H1 (cell line): ENCODE data around the gene MFAP3L. TPM values are rescaled to one million over a fixed set of nuclear protein-coding genes. Genes with fewer than 3 reads are reported as not detected.

Experiments
- CTCF ChIA-PET: fragments of 300-600 bp; sonication (Branson Sonifier 250); formaldehyde crosslinking; loops from one replicate; lab custom pipeline; 2021; ENCODE audit not compliant: partially characterized antibody; lab: Charles Lee
- POLR2A ChIA-PET: fragments of 300-600 bp; sonication (Branson Sonifier 250); formaldehyde crosslinking; loops from one replicate; lab custom pipeline; 2021; ENCODE audit warnings: inconsistent platforms; ENCODE audit not compliant: partially characterized antibody; lab: Charles Lee
- DNase-seq, 2 experiments: peaks; one replicate each; pipeline versions ENCODE4 v3.0.0 to v3.0.0-alpha.2; 2010 to 2022; ENCODE audit warnings: low spot score in 2 of 2, low read depth in 1 of 2, mixed read lengths in 1 of 2
- FAIRE-seq: peaks from 2 replicates; lab custom pipeline; 2011; peaks lifted over from hg19 to GRCh38; lab: Jason Lieb, UNC
- H2AFZ ChIP-seq: 2 replicates; pipeline ENCODE4 v1.8.1; 2012; ENCODE audit warnings: low read length, inconsistent platforms
- H2AK5ac ChIP-seq: 2 replicates; pipeline ENCODE4 v1.6.1; 2013; ENCODE audit warnings: low read depth, low read length
- H2BK120ac ChIP-seq: replicated peaks from 2 replicates; pipeline ENCODE3; 2013; ENCODE audit warnings: low read depth, low read length, inconsistent platforms
- H2BK12ac ChIP-seq: 2 replicates; pipeline ENCODE4 v1.6.1; 2013; ENCODE audit warnings: low read depth, low read length
- H2BK15ac ChIP-seq: 2 replicates; pipeline ENCODE4 v1.6.1; 2013; ENCODE audit warnings: low read length
- H2BK20ac ChIP-seq: 2 replicates; pipeline ENCODE4 v1.6.1; 2013; ENCODE audit warnings: low read length
- H2BK5ac ChIP-seq: 2 replicates; pipeline ENCODE4 v1.6.1; 2013; ENCODE audit warnings: low read depth, low read length
- H3K14ac ChIP-seq: 2 replicates; pipeline ENCODE4 v1.6.1; 2013; ENCODE audit warnings: inconsistent platforms; ENCODE audit not compliant: insufficient read length
- H3K18ac ChIP-seq: 2 replicates; pipeline ENCODE4 v1.6.1; 2013; ENCODE audit warnings: low read length; ENCODE audit errors: extremely low read depth
- H3K23ac ChIP-seq: 2 replicates; pipeline ENCODE4 v1.6.1; 2013; ENCODE audit warnings: inconsistent platforms; ENCODE audit not compliant: insufficient read length
- H3K23me2 ChIP-seq: 2 replicates; pipeline ENCODE4 v1.6.1; 2013; ENCODE audit warnings: low read depth, low read length
- H3K27ac ChIP-seq: 2 replicates; pipeline ENCODE4 v1.6.1; 2011; ENCODE audit warnings: low read depth, low read length, inconsistent platforms
- H3K27me3 ChIP-seq, 4 experiments: replicated peaks in 1 of 4; 1 replicate in 1 of 4; 2 replicates in 3 of 4; pipeline versions ENCODE4 v1.6.1 to v1.8.1; 2011 to 2013; ENCODE audit warnings: low read length in 3 of 4, mild to moderate bottlenecking in 3 of 4, inconsistent platforms in 2 of 4, mixed read lengths in 2 of 4, moderate library complexity in 1 of 4; ENCODE audit not compliant: control insufficient read depth in 3 of 4, insufficient read depth in 3 of 4; ENCODE audit errors: extremely low read depth in 1 of 4
- H3K36me3 ChIP-seq, 4 experiments: 2 replicates each; pipeline versions ENCODE4 v1.6.1 to v1.8.1; 2011 to 2013; ENCODE audit warnings: mild to moderate bottlenecking in 4 of 4, low read length in 3 of 4, moderate library complexity in 2 of 4, control low read depth in 1 of 4, inconsistent platforms in 1 of 4; ENCODE audit not compliant: insufficient read depth in 4 of 4, control insufficient read depth in 2 of 4
- H3K4ac ChIP-seq: replicated peaks from 2 replicates; pipeline ENCODE3; 2013; ENCODE audit warnings: low read length, low read depth, mixed read lengths, inconsistent platforms; ENCODE audit not compliant: insufficient read length
- H3K4me1 ChIP-seq, 4 experiments: replicated peaks in 1 of 4; 1 replicate in 1 of 4; 2 replicates in 3 of 4; pipeline versions ENCODE4 v1.6.1 to v1.8.1; 2011 to 2013; ENCODE audit warnings: low read length in 3 of 4, inconsistent platforms in 2 of 4, mixed read lengths in 1 of 4; ENCODE audit not compliant: insufficient read depth in 4 of 4, control insufficient read depth in 3 of 4
- H3K4me2 ChIP-seq, 2 experiments: 2 replicates each; pipeline versions ENCODE4 v1.6.1 to v1.8.1; 2011 to 2013; ENCODE audit warnings: low read depth in 2 of 2, low read length in 2 of 2, control low read depth in 1 of 2, inconsistent platforms in 1 of 2, mild to moderate bottlenecking in 1 of 2; ENCODE audit not compliant: insufficient read depth in 1 of 2
- H3K4me3 ChIP-seq, 4 experiments: fragments of 200-600, 300-600 bp in 1 of 4; sonication (generic), shearing (Covaris generic), sonication (Bioruptor Twin) in 1 of 4; 2 replicates each; pipeline versions ENCODE4 v1.5.1 to v1.8.1; 2011 to 2016; ENCODE audit warnings: low read length in 4 of 4, low read depth in 3 of 4, control low read depth in 2 of 4, inconsistent platforms in 2 of 4, mild to moderate bottlenecking in 2 of 4, mixed read lengths in 1 of 4, moderate library complexity in 1 of 4; ENCODE audit not compliant: insufficient read depth in 2 of 4; ENCODE audit errors: extremely low read depth in 1 of 4
- H3K56ac ChIP-seq: replicated peaks from 2 replicates; pipeline ENCODE3; 2013; ENCODE audit warnings: low read depth, mild to moderate bottlenecking, mixed read lengths, low read length, inconsistent platforms; ENCODE audit not compliant: insufficient read length
- H3K79me1 ChIP-seq: 2 replicates; pipeline ENCODE4 v1.6.1; 2013; ENCODE audit warnings: low read depth, low read length, control low read depth
- H3K79me2 ChIP-seq, 2 experiments: 2 replicates each; pipeline versions ENCODE4 v1.6.1 to v1.8.1; 2012 to 2013; ENCODE audit warnings: low read length in 2 of 2, mild to moderate bottlenecking in 2 of 2, inconsistent platforms in 1 of 2; ENCODE audit not compliant: insufficient read depth in 2 of 2, control insufficient read depth in 1 of 2
- H3K9ac ChIP-seq, 4 experiments: replicated peaks in 1 of 4; 1 replicate in 1 of 4; 2 replicates in 3 of 4; pipeline versions ENCODE4 v1.6.1 to v1.8.1; 2011 to 2013; ENCODE audit warnings: low read depth in 3 of 4, low read length in 3 of 4, control low read depth in 2 of 4, mild to moderate bottlenecking in 2 of 4, moderate library complexity in 2 of 4, inconsistent platforms in 1 of 4; ENCODE audit errors: extremely low read depth in 1 of 4
- H3K9me3 ChIP-seq, 2 experiments: 2 replicates each; pipeline versions ENCODE4 v1.6.1 to v1.8.1; 2012 to 2013; ENCODE audit warnings: mild to moderate bottlenecking in 2 of 2, moderate library complexity in 2 of 2, control low read depth in 1 of 2, inconsistent platforms in 1 of 2, low read depth in 1 of 2, low read length in 1 of 2, mixed read lengths in 1 of 2; ENCODE audit not compliant: insufficient read depth in 2 of 2
- H4K20me1 ChIP-seq, 2 experiments: replicated peaks in 1 of 2; 2 replicates each; pipeline versions ENCODE3 to v1.8.1; 2011 to 2013; ENCODE audit warnings: inconsistent platforms in 2 of 2, low read length in 2 of 2, mild to moderate bottlenecking in 1 of 2; ENCODE audit not compliant: insufficient read depth in 2 of 2, control insufficient read depth in 1 of 2
- H4K5ac ChIP-seq: 2 replicates; pipeline ENCODE4 v1.6.1; 2013; ENCODE audit warnings: low read length, low read depth, mixed read lengths, inconsistent platforms; ENCODE audit not compliant: insufficient read length
- H4K8ac ChIP-seq: 2 replicates; pipeline ENCODE4 v1.8.0; 2013; ENCODE audit warnings: mild to moderate bottlenecking, moderate library complexity, low read length, inconsistent platforms; ENCODE audit not compliant: insufficient read depth; ENCODE audit errors: extremely low read depth
- H4K91ac ChIP-seq: replicated peaks from 2 replicates; pipeline ENCODE3; 2013; ENCODE audit warnings: low read length, mixed read lengths, inconsistent platforms; ENCODE audit not compliant: insufficient read length
- CEBPB ChIP-seq: IDR thresholded peaks from 2 replicates; pipeline ENCODE4 v1.6.1; 2012; ENCODE audit warnings: low read depth, low read length
- EZH2 ChIP-seq: fragments of 200-600 bp; sonication (generic); IDR thresholded peaks from 2 replicates; pipeline ENCODE4 v1.7.1; 2012; ENCODE audit warnings: low read depth, mild to moderate bottlenecking, moderate library complexity, low read length, inconsistent platforms; ENCODE audit not compliant: severe bottlenecking
- FOSL1 ChIP-seq: IDR thresholded peaks from 2 replicates; pipeline ENCODE4 v1.6.1; 2011; ENCODE audit warnings: mild to moderate bottlenecking, low read depth, low read length, moderate library complexity; ENCODE audit not compliant: insufficient read depth
- POU5F1 ChIP-seq: IDR thresholded peaks from 2 replicates; pipeline ENCODE4 v1.6.1; 2011; ENCODE audit warnings: low read depth, mild to moderate bottlenecking, low read length, moderate library complexity
- RNF2 ChIP-seq: fragments of 200-900, 300-1000 bp; sonication (generic); IDR thresholded peaks from 2 replicates; pipeline ENCODE4 v1.7.1; 2016; ENCODE audit warnings: borderline replicate concordance, low read depth, mild to moderate bottlenecking, antibody characterized with exemption, low read length; ENCODE audit not compliant: poor library complexity, severe bottlenecking; ENCODE audit errors: missing control alignments
- SIN3A ChIP-seq, 2 experiments: IDR thresholded peaks in 1 of 2; conservative IDR thresholded peaks in 1 of 2; 2 replicates each; pipeline ENCODE4 v1.6.1; 2011 to 2012; ENCODE audit warnings: low read length in 2 of 2, improper control_type of control experiment in 1 of 2, low read depth in 1 of 2, mild to moderate bottlenecking in 1 of 2
- ZNF274 ChIP-seq: IDR thresholded peaks from 2 replicates; pipeline ENCODE4 v1.7.0; 2012; ENCODE audit warnings: low read length, borderline replicate concordance; ENCODE audit errors: extremely low read depth
- WGBS, 2 experiments: shearing (Covaris generic) in 1 of 2; methylation state at CpG; one replicate each; pipeline versions ENCODE4 v1.1.6 to v1.1.7; 2013 to 2015; ENCODE audit warnings: low lambda C conversion rate in 2 of 2, mixed read lengths in 2 of 2, inconsistent platforms in 1 of 2, low coverage in 1 of 2, missing lambda C conversion rate in 1 of 2; ENCODE audit not compliant: insufficient replicate concordance in 2 of 2, insufficient coverage in 1 of 2, insufficient read length in 1 of 2; ENCODE audit errors: extremely low coverage in 1 of 2, missing lambda C conversion rate in 1 of 2; 5-methylcytosine and 5-hydroxymethylcytosine counted together
- long read RNA-seq, 2 experiments: library from RNA in 1 of 2; library from capped mRNA in 1 of 2; stranded (forward); transcript quantifications; one replicate each; pipeline ENCODE4 v2.0.0, GENCODE V29; 2021; ENCODE audit warnings: inconsistent platforms in 1 of 2
- polyA minus RNA-seq, 3 experiments: library from RNA; depleted of rRNA, polyadenylated mRNA; stranded (reverse); fragments of >200 nt; gene quantifications; 1 replicate in 2 of 3; 2 replicates in 1 of 3; pipeline ENCODE4 v1.2.3, GENCODE V29; 2011
- polyA plus RNA-seq, 7 experiments: library from polyadenylated mRNA; depleted of rRNA in 3 of 7; stranded (reverse) in 5 of 7; unstranded in 2 of 7; fragments of >200 nt in 5 of 7; fragments of 200-250 nt in 2 of 7; gene quantifications; 1 replicate in 5 of 7; 2 replicates in 1 of 7; 4 replicates in 1 of 7; pipeline versions ENCODE4 v1.2.1 to v1.2.3, GENCODE V29; 2011 to 2013; ENCODE audit warnings: missing spikeins in 2 of 7, mixed read lengths in 2 of 7
- total RNA-seq: library from RNA; stranded (reverse); fragmentation: NEBNext Ultra II Directional; extraction: Animal tissue kit (Norgen Biotek cat#: 25700); gene quantifications from 2 replicates; pipeline ENCODE4 v1.2.1, GENCODE V29; 2021

Gene MFAP3L
- total RNA-seq (9.8 and 13.9 TPM in 2 replicates), polyA plus RNA-seq (2011; rRNA removed) (5.8 and 7.0 TPM in 2 replicates), polyA minus RNA-seq (2011; rRNA and poly(A)+ RNA removed) (38.2 and 57.2 TPM in 2 replicates)
- polyA plus RNA-seq (2011; cell fraction: cytosol; rRNA removed) = 5.0 TPM
- polyA plus RNA-seq (2011; cell fraction: nucleus; rRNA removed) = 8.0 TPM
- 3.9 to 7.4 TPM (median 6.2 TPM) in 4 replicates for polyA plus RNA-seq (2012, experiment 1 of 2)
- 0.52 TPM for polyA plus RNA-seq (2012, experiment 2 of 2)
- polyA plus RNA-seq (2013, experiment 1 of 2) = 5.4 TPM
- polyA plus RNA-seq (2013, experiment 2 of 2) = 5.9 TPM
- polyA minus RNA-seq (2011; cell fraction: cytosol; rRNA and poly(A)+ RNA removed) = 6.5 TPM
- 29.4 TPM for polyA minus RNA-seq (2011; cell fraction: nucleus; rRNA and poly(A)+ RNA removed)
- long read RNA-seq, experiment 1, partial matches to known transcripts = 0 of 9 reads
- long read RNA-seq, experiment 1, other reads (novel, unspliced or antisense) = 8 of 9 reads
- long read RNA-seq, experiment 2, partial matches to known transcripts = 0 of 2 reads
- long read RNA-seq, experiment 2, other reads (novel, unspliced or antisense) = 2 of 2 reads

DNA sequence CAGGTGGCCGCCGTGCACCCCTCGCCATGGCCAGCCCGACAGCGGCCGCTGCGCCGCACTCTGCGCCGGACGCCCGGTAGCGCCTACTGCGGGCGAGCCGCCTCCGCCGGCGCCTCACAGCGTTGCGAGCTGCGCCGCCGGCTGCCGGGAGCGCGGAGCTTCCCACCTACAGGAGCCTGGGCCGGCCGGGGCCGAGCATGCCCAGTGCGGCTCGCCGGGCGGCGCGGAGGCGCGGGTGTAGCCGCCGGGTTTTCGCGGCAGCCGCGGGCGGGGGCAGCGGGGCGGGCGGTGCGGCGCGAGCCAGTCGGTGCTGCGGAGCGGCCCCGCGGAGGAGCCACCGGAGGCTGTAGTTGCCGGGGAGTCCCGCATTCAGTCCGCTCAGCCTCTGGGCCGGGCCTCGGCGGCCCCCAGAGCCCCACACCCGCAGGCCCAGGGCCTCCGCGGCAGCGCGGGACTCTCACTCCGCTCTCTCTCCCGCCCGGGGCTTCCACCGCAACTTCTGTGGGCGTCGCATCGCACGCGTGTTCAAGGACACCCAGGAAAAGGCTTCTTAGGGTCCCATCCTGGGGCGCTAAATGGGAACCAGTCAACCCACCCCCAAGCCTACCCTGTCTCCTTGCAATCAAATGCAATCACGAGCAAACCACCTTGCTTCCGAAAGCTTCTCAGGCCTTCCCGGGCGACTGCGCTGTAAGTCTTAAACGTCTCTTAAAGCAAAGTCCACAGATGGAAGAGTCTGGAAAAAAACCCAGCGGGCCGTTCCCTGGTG, at the start of gene MFAP3L:
TSS of gene MFAP3L (minus strand) at position 143 of the 769 bp plus-strand sequence. CDS start 20,518 bp downstream, outside the sequence.
- no peak within 1 kb of the TSS for H3K23ac ChIP-seq
- peak within 1 kb of the TSS; percentile 19 for H3K56ac ChIP-seq
- peak within 1 kb of the TSS; percentile 94; the same call in 1 of the 2 replicates for H2AFZ ChIP-seq
- no peak within 1 kb of the TSS for H2BK20ac ChIP-seq
- H3K4me3 ChIP-seq = peak within 1 kb of the TSS; percentile 71 to 98 (median 78)
- peak; percentile 70 to 89 for DNase-seq
- 1% methylated on average over 58 of the region's 86 CpGs; no CpG with 5 or more reads in 1 of the 2 experiments for WGBS, 2 experiments
- CTCF ChIA-PET = interaction anchor here (1.1 to 6.5 kb wide), 3 partner anchors 14 to 216 kb away, joined by 3 to 39 read pairs (median 10); no protein-coding TSS in a partner anchor
- 0 out of 2 replicates have a peak within 1 kb of the TSS, but pooled peaks have one; percentile 32 for H2BK5ac ChIP-seq
- H3K14ac ChIP-seq = no peak within 1 kb of the TSS
- no peaks in the 10 kb centered on the region for H3K79me2 ChIP-seq
- H3K23me2 ChIP-seq = peaks cover 9% of the 10 kb centered on the region; the same call in 1 of the 2 replicates
- H4K91ac ChIP-seq = peak within 1 kb of the TSS; percentile 56
- peak within 1 kb of the TSS; percentile 88 for H4K8ac ChIP-seq
- POLR2A ChIA-PET = interaction anchor here (1.0 to 1.4 kb wide), 6 partner anchors 14 to 224 kb away, joined by 3 to 4 read pairs (median 3); partner anchors contain the start of gene AADAT
- H4K5ac ChIP-seq = peak within 1 kb of the TSS; percentile 90
- H4K20me1 ChIP-seq = no peaks in the 10 kb centered on the region
- no peak for FAIRE-seq
- H3K36me3 ChIP-seq = no peaks in the 10 kb centered on the region
- H3K27ac ChIP-seq = peak within 1 kb of the TSS; percentile 43
- no peak within 1 kb of the TSS for H2BK120ac ChIP-seq
- H3K27me3 ChIP-seq = peaks cover 4 to 29% (median 22%) of the 10 kb centered on the region in 4 experiments
- H3K9me3 ChIP-seq = no peaks in the 10 kb centered on the region
- H3K4me2 ChIP-seq = peak within 1 kb of the TSS; percentile 67 to 92
- H2BK15ac ChIP-seq = no peak within 1 kb of the TSS
- H2BK12ac ChIP-seq = no peak within 1 kb of the TSS
- peak within 1 kb of the TSS; percentile 27 for H3K4ac ChIP-seq
- H3K9ac ChIP-seq = peak within 1 kb of the TSS; percentile 50 to 62 (median 59)
- peaks cover 0 to 3% (median 3%) of the 10 kb centered on the region in 4 experiments; a peak in 4 of 7 replicates for H3K4me1 ChIP-seq
- H2AK5ac ChIP-seq = no peak within 1 kb of the TSS
- no peaks in the 10 kb centered on the region; the same call in 1 of the 2 replicates for H3K79me1 ChIP-seq
- H3K18ac ChIP-seq = peak within 1 kb of the TSS; percentile 51; the same call in 1 of the 2 replicates
- TF ChIP-seq POU5F1 (no peak), ZNF274 (no peak), FOSL1 (no peak), RNF2 (peak; percentile 2), CEBPB (no peak), EZH2 (no peak), SIN3A (conservative IDR thresholded peaks at IDR 0.05 in 1 of 2, IDR thresholded peaks at IDR 0.05 in 1 of 2; ENCODE audit: low read depth in 1 of 2, low read length in 2 of 2) (no peak)
